ENCODE data around the gene REV3L. TPM values are rescaled to one million over a fixed set of nuclear protein-coding genes. Genes with fewer than 3 reads are reported as not detected.

Gene REV3L
- total RNA-seq, 1 donor from 2014 or later, result 40.5 TPM

- Mint-ChIP-seq H3K4me1 (ENCODE audit: low read depth) (no peaks in the 10 kb centered on the region), H3K36me3 (ENCODE audit: insufficient read depth) (peaks cover 38% of the 10 kb centered on the region), H3K9me3 (ENCODE audit: low read depth) (peaks cover 9% of the 10 kb centered on the region), H3K4me3 (ENCODE audit: low read depth) (no peak overlapping the region), H3K27me3 (no peaks in the 10 kb centered on the region), H3K27ac (no peak overlapping the region)
- TF ChIP-seq CTCF (IDR thresholded peaks at IDR 0.05; ENCODE audit: unreplicated experiment), result no peak
- no peak for DNase-seq (ENCODE audit: low spot score, unreplicated experiment)
Observed at GRCh38 chr6:111388681-111389080, 94.3 kb downstream of the REV3L start.

- Mint-ChIP-seq H3K27me3 (no peaks in the 10 kb centered on the region), H3K36me3 (ENCODE audit: insufficient read depth) (peaks cover 38% of the 10 kb centered on the region), H3K27ac (no peak overlapping the region), H3K4me1 (ENCODE audit: low read depth) (no peaks in the 10 kb centered on the region), H3K4me3 (ENCODE audit: low read depth) (no peak overlapping the region), H3K9me3 (ENCODE audit: low read depth) (peaks cover 13% of the 10 kb centered on the region)
- no peak for TF ChIP-seq CTCF (IDR thresholded peaks at IDR 0.05; ENCODE audit: unreplicated experiment)
- no peak for DNase-seq (ENCODE audit: low spot score, unreplicated experiment)
Observed at GRCh38 chr6:111382476-111383294, 100.3 kb downstream of the REV3L start.

- no peak for TF ChIP-seq CTCF (IDR thresholded peaks at IDR 0.05; ENCODE audit: unreplicated experiment)
- Mint-ChIP-seq H3K27ac (no peak overlapping the region), H3K36me3 (ENCODE audit: insufficient read depth) (peaks cover 35% of the 10 kb centered on the region), H3K4me3 (ENCODE audit: low read depth) (no peak overlapping the region), H3K27me3 (no peaks in the 10 kb centered on the region), H3K9me3 (ENCODE audit: low read depth) (peaks cover 13% of the 10 kb centered on the region), H3K4me1 (ENCODE audit: low read depth) (no peaks in the 10 kb centered on the region)
- DNase-seq (ENCODE audit: low spot score, unreplicated experiment), result no peak
Observed at GRCh38 chr6:111381728-111382127, 101.3 kb downstream of the REV3L start.

- H3K4me3 Mint-ChIP-seq (ENCODE audit: low read depth), result no peak overlapping the region
- no peaks in the 10 kb centered on the region for H3K27me3 Mint-ChIP-seq
- H3K36me3 Mint-ChIP-seq (ENCODE audit: insufficient read depth), result peaks cover 36% of the 10 kb centered on the region
- H3K4me1 Mint-ChIP-seq (ENCODE audit: low read depth), result no peaks in the 10 kb centered on the region
- DNase-seq (ENCODE audit: low spot score, unreplicated experiment), result no peak
- H3K27ac Mint-ChIP-seq, result no peak overlapping the region
- TF ChIP-seq CTCF (IDR thresholded peaks at IDR 0.05; ENCODE audit: unreplicated experiment), result no peak
- peaks cover 13% of the 10 kb centered on the region for H3K9me3 Mint-ChIP-seq (ENCODE audit: low read depth)
Observed at GRCh38 chr6:111381123-111381522, 101.9 kb downstream of the REV3L start.

GRCh38 chr6:111379831-111380230 is 103.2 kb downstream of the REV3L start:
- Mint-ChIP-seq H3K9me3 (ENCODE audit: low read depth) (peaks cover 13% of the 10 kb centered on the region), H3K27ac (no peak overlapping the region), H3K36me3 (ENCODE audit: insufficient read depth) (peaks cover 38% of the 10 kb centered on the region), H3K27me3 (no peaks in the 10 kb centered on the region), H3K4me1 (ENCODE audit: low read depth) (no peaks in the 10 kb centered on the region), H3K4me3 (ENCODE audit: low read depth) (no peak overlapping the region)
- no peak for DNase-seq (ENCODE audit: low spot score, unreplicated experiment)
- no peak for TF ChIP-seq CTCF (IDR thresholded peaks at IDR 0.05; ENCODE audit: unreplicated experiment)

Measured in progenitor cell of endocrine pancreas (in vitro differentiated cells).